Right atrium auricular region (tissue), 2 donors: ENCODE measurements around the gene LRRD1. TPM values are rescaled to one million over a fixed set of nuclear protein-coding genes. Genes with fewer than 3 reads are reported as not detected.
"Not testable (repeated sequence)": the region's sequence is repeated elsewhere in the genome, so short reads cannot be mapped to it uniquely, and the experiment has no call there.

ENCODE experiments used
- DNase-seq: peaks from one replicate; pipeline ENCODE4 v3.0.0-alpha.2; 2019; ENCODE audit warnings: low spot score
- H3K27ac ChIP-seq, 2 donors: fragments of 200-600 bp; sonication (generic); 1 replicate in 1 of 2; 2 replicates in 1 of 2; pipeline ENCODE4 v1.5.1; 2016 to 2019
- H3K27me3 ChIP-seq, 2 donors: fragments of 200-600 bp; sonication (generic); one replicate each; pipeline versions ENCODE4 v1.5.1 to v1.6.0; 2017 to 2019
- H3K36me3 ChIP-seq: fragments of 200-600 bp; sonication (generic); one replicate; pipeline ENCODE4 v1.5.1; 2016
- H3K4me1 ChIP-seq, 2 donors: fragments of 200-600 bp; sonication (generic); one replicate each; pipeline versions ENCODE4 v1.5.1 to v1.6.0; 2017 to 2019
- H3K4me3 ChIP-seq, 2 donors: fragments of 200-600 bp; sonication (generic); 1 replicate in 1 of 2; 2 replicates in 1 of 2; pipeline ENCODE4 v1.5.1; 2017 to 2019; ENCODE audit warnings: mild to moderate bottlenecking in 1 of 2, moderate library complexity in 1 of 2
- H3K9me3 ChIP-seq, 2 donors: fragments of 200-600 bp; sonication (generic); one replicate each; pipeline ENCODE4 v1.5.1; 2019
- total RNA-seq, 2 donors: library from RNA; depleted of rRNA; stranded (reverse); fragments of >200 nt; gene quantifications; one replicate each; pipeline ENCODE4 v1.1.0, GENCODE V29; 2016
- TF ChIP-seq, protein P1 (sequence below), 2 donors: fragments of 200-600 bp; sonication (generic); IDR thresholded peaks; one replicate each; pipeline ENCODE4 v1.5.1; 2019; ENCODE audit warnings: antibody characterized with exemption in 2 of 2

Gene LRRD1
- total RNA-seq, 2 donors from 2014 or later = 0.30 TPM; not detected in 1

DNA sequence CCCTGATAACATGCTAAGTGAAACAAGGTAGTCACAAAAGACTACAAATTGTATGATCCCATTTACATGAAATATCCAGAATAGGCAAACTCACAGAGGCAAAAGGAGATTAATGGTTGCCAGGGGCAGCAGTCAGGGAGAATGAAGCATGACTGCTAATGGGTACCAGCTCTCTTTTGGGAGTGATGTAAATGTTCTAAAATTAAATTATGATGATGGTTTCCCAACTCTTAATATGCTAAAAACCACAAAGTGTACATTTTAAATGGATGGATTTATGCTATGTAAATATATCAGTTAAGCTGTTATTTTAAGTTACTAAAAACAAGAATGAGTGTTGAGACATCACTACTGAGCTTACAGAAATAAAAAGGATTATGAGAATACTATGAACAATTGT, 57.3 kb downstream of the LRRD1 start:
- Histone ChIP-seq H3K9me3 (peaks cover 0 to 5% of the 10 kb centered on the region in 2 donors), H3K4me1 (no peaks in the 10 kb centered on the region), H3K27ac (no peak overlapping the region), H3K27me3 (no peaks in the 10 kb centered on the region), H3K4me3 (no peak overlapping the region), H3K36me3 (peaks cover 33% of the 10 kb centered on the region)
- no peak for DNase-seq
- TF ChIP-seq, protein P1, sequence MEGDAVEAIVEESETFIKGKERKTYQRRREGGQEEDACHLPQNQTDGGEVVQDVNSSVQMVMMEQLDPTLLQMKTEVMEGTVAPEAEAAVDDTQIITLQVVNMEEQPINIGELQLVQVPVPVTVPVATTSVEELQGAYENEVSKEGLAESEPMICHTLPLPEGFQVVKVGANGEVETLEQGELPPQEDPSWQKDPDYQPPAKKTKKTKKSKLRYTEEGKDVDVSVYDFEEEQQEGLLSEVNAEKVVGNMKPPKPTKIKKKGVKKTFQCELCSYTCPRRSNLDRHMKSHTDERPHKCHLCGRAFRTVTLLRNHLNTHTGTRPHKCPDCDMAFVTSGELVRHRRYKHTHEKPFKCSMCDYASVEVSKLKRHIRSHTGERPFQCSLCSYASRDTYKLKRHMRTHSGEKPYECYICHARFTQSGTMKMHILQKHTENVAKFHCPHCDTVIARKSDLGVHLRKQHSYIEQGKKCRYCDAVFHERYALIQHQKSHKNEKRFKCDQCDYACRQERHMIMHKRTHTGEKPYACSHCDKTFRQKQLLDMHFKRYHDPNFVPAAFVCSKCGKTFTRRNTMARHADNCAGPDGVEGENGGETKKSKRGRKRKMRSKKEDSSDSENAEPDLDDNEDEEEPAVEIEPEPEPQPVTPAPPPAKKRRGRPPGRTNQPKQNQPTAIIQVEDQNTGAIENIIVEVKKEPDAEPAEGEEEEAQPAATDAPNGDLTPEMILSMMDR (IDR thresholded peaks at IDR 0.05) = no peak

DNA sequence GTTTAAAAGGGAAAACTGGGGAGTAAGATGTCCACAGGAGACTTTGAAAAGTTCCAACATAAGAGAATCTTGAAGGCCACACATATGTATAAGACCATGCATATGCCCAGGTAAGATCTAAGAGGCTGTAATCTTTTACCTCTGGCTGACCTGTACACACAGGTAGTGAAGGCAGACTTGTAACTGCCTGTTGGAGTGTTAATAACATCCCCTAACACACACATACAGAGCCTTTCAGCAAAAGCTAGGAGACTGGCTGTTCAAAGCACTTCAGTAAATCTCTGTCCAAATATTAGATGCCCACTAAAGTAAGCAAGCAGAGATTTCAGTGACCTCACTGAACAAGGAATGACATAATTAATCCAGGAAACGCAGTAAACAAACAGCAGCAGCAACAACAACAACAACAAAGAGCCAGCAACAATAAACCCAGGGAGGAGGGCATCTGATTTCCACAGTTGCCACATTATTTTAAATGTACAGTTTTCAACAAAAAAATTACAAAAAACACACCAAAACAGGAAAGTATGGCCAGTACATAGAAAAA, 59.7 kb downstream of the LRRD1 start:
- H3K27ac ChIP-seq = no peak overlapping the region
- peaks cover 49% of the 10 kb centered on the region for H3K36me3 ChIP-seq
- TF ChIP-seq, protein P1 (IDR thresholded peaks at IDR 0.05) = no peak
- no peak overlapping the region for H3K4me3 ChIP-seq
- no peaks in the 10 kb centered on the region for H3K27me3 ChIP-seq
- H3K9me3 ChIP-seq = peaks cover 0 to 5% of the 10 kb centered on the region in 2 donors
- DNase-seq = no peak
- no peaks in the 10 kb centered on the region for H3K4me1 ChIP-seq

DNA sequence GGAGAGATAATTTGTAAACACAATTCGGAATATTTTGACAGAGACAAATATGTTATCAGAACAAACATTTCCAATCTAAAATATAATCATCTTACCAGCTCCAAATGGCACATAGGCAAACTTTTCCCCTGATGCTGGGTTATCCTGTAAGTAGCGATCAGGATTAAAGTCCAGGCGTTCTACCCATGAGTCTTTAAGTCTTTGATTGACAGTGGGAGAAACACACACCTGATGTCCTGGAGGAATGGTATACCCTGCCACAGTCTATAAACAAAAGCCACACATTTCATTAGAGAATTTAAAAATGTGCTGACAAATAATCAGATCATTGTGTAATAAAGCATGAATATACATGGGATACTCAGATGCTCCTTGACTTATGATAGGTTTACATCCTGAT, 62.0 kb downstream of the LRRD1 start:
- TF ChIP-seq, protein P1 (IDR thresholded peaks at IDR 0.05) = no peak
- peaks cover 0 to 4% of the 10 kb centered on the region in 2 donors for H3K9me3 ChIP-seq
- no peaks in the 10 kb centered on the region for H3K27me3 ChIP-seq
- no peak for DNase-seq
- H3K27ac ChIP-seq = no peak overlapping the region
- H3K4me1 ChIP-seq = no peaks in the 10 kb centered on the region
- no peak overlapping the region for H3K4me3 ChIP-seq
- H3K36me3 ChIP-seq = peaks cover 33% of the 10 kb centered on the region

DNA sequence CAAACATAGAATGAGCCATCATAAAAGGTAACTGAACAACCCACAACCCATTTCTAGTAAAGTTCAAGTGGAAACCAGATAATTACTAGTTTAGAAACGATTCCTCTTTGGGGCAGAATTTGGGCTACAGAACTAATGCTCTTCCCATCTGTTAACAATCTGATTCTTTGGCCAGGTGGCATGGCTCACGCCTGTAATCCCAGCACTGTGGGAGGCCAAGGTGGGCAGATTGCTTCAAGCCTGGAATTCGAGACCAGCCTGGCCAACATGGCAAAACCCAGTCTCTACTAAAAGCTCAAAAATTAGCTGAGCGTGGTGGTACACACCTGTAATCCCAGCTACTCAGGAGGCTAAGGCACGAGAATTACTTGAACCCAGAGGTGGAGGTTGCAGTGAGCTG, 63.1 kb downstream of the LRRD1 start:
- Histone ChIP-seq H3K27me3 (no peaks in the 10 kb centered on the region), H3K9me3 (no peaks in the 10 kb centered on the region), H3K4me3 (no peak overlapping the region), H3K36me3 (peaks cover 28% of the 10 kb centered on the region), H3K4me1 (no peaks in the 10 kb centered on the region), H3K27ac (no peak overlapping the region)
- no peak for DNase-seq
- TF ChIP-seq, protein P1 (IDR thresholded peaks at IDR 0.05) = no peak

DNA sequence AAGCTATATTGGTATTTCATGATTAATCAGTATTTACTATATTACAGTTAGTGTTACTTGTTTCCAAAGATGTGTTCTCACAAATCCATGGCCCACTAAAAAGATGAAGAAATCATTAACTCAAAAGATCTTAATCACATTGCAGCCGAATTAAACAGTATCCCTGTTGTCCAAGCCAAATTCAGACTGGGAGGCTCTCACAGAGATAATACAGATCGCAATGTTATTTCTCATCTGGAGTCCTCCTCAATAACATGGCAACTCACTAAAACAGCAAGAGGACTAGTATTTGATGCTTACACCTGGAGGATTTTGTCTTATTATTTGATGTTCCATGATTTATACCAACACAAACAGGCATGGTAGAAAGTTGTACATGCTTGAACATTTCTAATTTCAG, 68.1 kb downstream of the LRRD1 start:
- H3K9me3 ChIP-seq = no peaks in the 10 kb centered on the region
- no peak for DNase-seq
- TF ChIP-seq, protein P1 (IDR thresholded peaks at IDR 0.05) = no peak
- H3K36me3 ChIP-seq = peaks cover 45% of the 10 kb centered on the region
- no peak overlapping the region for H3K27ac ChIP-seq
- no peaks in the 10 kb centered on the region for H3K27me3 ChIP-seq
- no peak overlapping the region for H3K4me3 ChIP-seq
- no peaks in the 10 kb centered on the region for H3K4me1 ChIP-seq

DNA sequence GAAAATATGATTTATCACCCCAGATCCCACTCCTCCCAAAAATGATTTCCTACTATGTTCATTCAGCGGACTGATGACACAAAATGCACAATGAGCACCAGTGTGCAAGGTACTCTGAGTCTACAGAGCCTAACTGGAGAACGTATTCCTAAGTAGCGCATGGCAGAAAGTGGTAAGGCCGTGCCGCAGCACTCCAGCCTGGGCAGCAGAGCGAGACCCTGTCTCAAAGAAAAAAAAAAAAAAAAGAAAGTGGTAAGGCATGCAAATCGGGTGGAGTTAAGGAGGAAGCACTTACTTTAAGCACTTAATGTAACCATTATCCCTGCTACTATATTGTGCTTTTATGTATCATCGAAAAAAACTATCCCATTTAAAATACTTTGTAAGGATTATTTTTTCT, 70.1 kb downstream of the LRRD1 start:
- Histone ChIP-seq H3K9me3 (no peaks in the 10 kb centered on the region), H3K4me3 (no peak overlapping the region), H3K27me3 (no peaks in the 10 kb centered on the region), H3K4me1 (no peaks in the 10 kb centered on the region), H3K27ac (no peak overlapping the region), H3K36me3 (peaks cover 54% of the 10 kb centered on the region)
- DNase-seq = no peak
- TF ChIP-seq, protein P1 (IDR thresholded peaks at IDR 0.05) = no peak

DNA sequence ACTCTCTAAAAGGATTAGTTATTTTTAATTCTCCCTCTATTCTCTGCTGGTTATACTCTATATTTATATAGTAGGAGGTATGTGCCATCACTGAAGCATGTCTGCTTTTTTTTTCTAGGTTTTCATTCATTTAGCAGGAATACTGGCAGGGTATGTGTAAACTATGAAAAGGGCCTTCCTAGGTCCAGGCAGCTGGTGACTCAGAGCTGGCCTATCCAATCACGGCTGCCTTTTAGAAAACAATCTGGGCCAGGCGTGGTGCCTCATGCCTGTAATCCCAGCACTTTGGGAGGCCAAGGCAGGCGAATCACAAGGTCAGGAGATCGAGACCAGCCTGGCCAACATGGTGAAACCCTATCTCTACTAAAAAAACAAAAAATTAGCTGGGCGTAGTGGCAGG, 76.1 kb downstream of the LRRD1 start:
- not testable (repeated sequence) for H3K27ac ChIP-seq, H3K9me3 ChIP-seq, DNase-seq, H3K4me3 ChIP-seq, H3K4me1 ChIP-seq, H3K27me3 ChIP-seq
- H3K36me3 ChIP-seq = peaks cover 74% of the 10 kb centered on the region
